Panc1 (cell line): ENCODE measurements around the gene ALDH4A1. TPM values are rescaled to one million over a fixed set of nuclear protein-coding genes. Genes with fewer than 3 reads are reported as not detected.

Experiments
- ATAC-seq: fragments of 200-7000 bp; cut with Tn5 transposase; 2 replicates; pipeline ENCODE4 v1.9.1; 2020; ENCODE audit warnings: mild to moderate bottlenecking, moderate library complexity
- BruUV-seq: library from RNA; stranded (reverse); fragments of 400-500 nt; replicated peaks from 2 replicates; lab custom pipeline; 2021; lab: Mats Ljungman, UMichigan
- CTCF ChIA-PET: fragments of 300-600 bp; sonication (Branson Sonifier 250); formaldehyde crosslinking; loops from one replicate; lab custom pipeline; 2022; ENCODE audit warnings: antibody characterized with exemption; lab: Charles Lee
- POLR2A ChIA-PET: fragments of 300-600 bp; sonication (Branson Sonifier 250); formaldehyde crosslinking; loops from one replicate; lab custom pipeline; 2022; ENCODE audit warnings: antibody characterized with exemption; lab: Charles Lee
- DNase-seq: peaks from one replicate; pipeline ENCODE4 v3.0.0-alpha.2; 2010; ENCODE audit warnings: low read depth, low spot score
- H3K27ac ChIP-seq: 2 replicates; pipeline ENCODE4 v1.5.1; 2011; ENCODE audit warnings: mild to moderate bottlenecking, low read length, inconsistent platforms
- H3K27me3 ChIP-seq: fragments of 200-500 bp; sonication (Bioruptor generic); 2 replicates; pipeline ENCODE4 v1.6.0; 2014; ENCODE audit warnings: low read length, inconsistent platforms; ENCODE audit not compliant: control insufficient read depth, insufficient read depth
- H3K36me3 ChIP-seq: fragments of 200-500 bp; sonication (Bioruptor generic); 2 replicates; pipeline ENCODE4 v1.5.1; 2014; ENCODE audit warnings: inconsistent platforms, mild to moderate bottlenecking, low read length, moderate library complexity; ENCODE audit not compliant: control insufficient read depth, insufficient read depth
- H3K4me1 ChIP-seq: 2 replicates; pipeline ENCODE4 v1.5.1; 2011; ENCODE audit warnings: inconsistent platforms, mild to moderate bottlenecking, low read length, moderate library complexity; ENCODE audit not compliant: control insufficient read depth, insufficient read depth
- H3K4me3 ChIP-seq, 2 experiments: 2 replicates each; pipeline ENCODE4 v1.5.1; 2011 to 2012; ENCODE audit warnings: low read depth in 2 of 2, low read length in 2 of 2, mild to moderate bottlenecking in 2 of 2, inconsistent platforms in 1 of 2, moderate library complexity in 1 of 2
- H3K9me3 ChIP-seq: fragments of 200-500 bp; sonication (Bioruptor generic); 2 replicates; pipeline ENCODE4 v1.5.1; 2014; ENCODE audit warnings: low read depth, mild to moderate bottlenecking, inconsistent platforms, low read length, moderate library complexity; ENCODE audit not compliant: control insufficient read depth, insufficient read depth
- CTCF ChIP-seq: fragments of 450-650 bp; IDR thresholded peaks from 2 replicates; pipeline ENCODE4 v1.5.1; 2017; ENCODE audit warnings: mild to moderate bottlenecking
- POLR2AphosphoS5 ChIP-seq: IDR thresholded peaks from 2 replicates; pipeline ENCODE4 v1.6.1; 2012; ENCODE audit warnings: mild to moderate bottlenecking, low read depth, low read length, moderate library complexity
- REST ChIP-seq, 2 experiments: IDR thresholded peaks; 2 replicates each; pipeline ENCODE4 v1.6.1; 2011 to 2012; ENCODE audit warnings: low read depth in 2 of 2, control low read depth in 1 of 2, low read length in 1 of 2, mild to moderate bottlenecking in 1 of 2, moderate library complexity in 1 of 2; ENCODE audit not compliant: insufficient read depth in 1 of 2
- SIN3A ChIP-seq: IDR thresholded peaks from 2 replicates; pipeline ENCODE4 v1.6.1; 2012; ENCODE audit warnings: low read depth, mild to moderate bottlenecking, low read length, moderate library complexity, borderline replicate concordance; ENCODE audit not compliant: insufficient read depth
- TCF7L2 ChIP-seq: IDR thresholded peaks from 2 replicates; pipeline ENCODE4 v1.6.1; 2011; ENCODE audit warnings: mild to moderate bottlenecking, low read depth, low read length, inconsistent platforms
- in situ Hi-C: cut with HindIII; loops from 2 replicates; pipeline ENCODE4 v1.10.0; 2016; ENCODE audit warnings: low sequenced_read_pairs, low pct_unique_long_range_greater_than_20kb
- intact Hi-C: fragments of 100-400 bp; cut with micrococcal nuclease; formaldehyde crosslinking; loops from one replicate; pipeline ENCODE4 v1.10.0; 2022; ENCODE audit not compliant: unreplicated experiment
- total RNA-seq: library from RNA; stranded (reverse); gene quantifications from one replicate; pipeline ENCODE4 v1.2.1, GENCODE V29; 2021; ENCODE audit not compliant: unreplicated experiment

Gene ALDH4A1
- total RNA-seq, 1 experiment from 2014 or later: 21.7 TPM

- H3K27ac ChIP-seq: peak overlapping the region; percentile 95
- H3K9me3 ChIP-seq: no peaks in the 10 kb centered on the region
- TF ChIP-seq CTCF: no peak
- TF ChIP-seq TCF7L2: no peak
- no peak for TF ChIP-seq REST (IDR thresholded peaks at IDR 0.05; ENCODE audit: insufficient read depth in 1 of 2, low read depth in 2 of 2, low read length in 1 of 2)
- TF ChIP-seq SIN3A: no peak
- TF ChIP-seq POLR2AphosphoS5: no peak
- ChIA-PET CTCF (interaction anchor here (1.5 kb wide), 1 partner anchor 11 kb away, joined by 7 read pairs; no protein-coding TSS in a partner anchor), POLR2A (interaction anchor here (0.6 kb wide), 1 partner anchor 309 kb away, joined by 3 read pairs; no protein-coding TSS in a partner anchor)
- intact Hi-C loops (loop anchor here (10.0 kb wide), 1 partner anchor 193 kb away; no protein-coding TSS in a partner anchor), in situ Hi-C loops (no loop called here)
- no TSS peak for BruUV-seq
- H3K4me1 ChIP-seq: peaks cover 30% of the 10 kb centered on the region
- peaks cover 4% of the 10 kb centered on the region; the same call in 1 of the 2 replicates for H3K36me3 ChIP-seq
- H3K27me3 ChIP-seq: no peaks in the 10 kb centered on the region
- ATAC-seq (peak; percentile 5), DNase-seq (no peak)
- H3K4me3 ChIP-seq: peak overlapping the region; percentile 81 to 93
Observed at GRCh38 chr1:18901952-18902522, 318 bp downstream of the ALDH4A1 start.

GRCh38 chr1:18901147-18901951 is 1.0 kb downstream of the ALDH4A1 start:
- TF ChIP-seq POLR2AphosphoS5 (no peak), REST (IDR thresholded peaks at IDR 0.05; ENCODE audit: insufficient read depth in 1 of 2, low read depth in 2 of 2, low read length in 1 of 2) (no peak)
- peaks cover 4% of the 10 kb centered on the region; the same call in 1 of the 2 replicates for H3K36me3 ChIP-seq
- peak overlapping the region; percentile 81 to 93 for H3K4me3 ChIP-seq
- ChIA-PET CTCF (interaction anchor here (0.6 to 0.9 kb wide), 2 partner anchors 72 to 151 kb away, joined by 6 to 9 read pairs; no protein-coding TSS in a partner anchor), POLR2A (interaction anchor here (0.6 kb wide), 1 partner anchor 1734 kb away, joined by 5 read pairs; no protein-coding TSS in a partner anchor)
- in situ Hi-C loops: no loop called here
- peaks cover 30% of the 10 kb centered on the region for H3K4me1 ChIP-seq
- DNase-seq (no peak), ATAC-seq (no peak)
- no peaks in the 10 kb centered on the region for H3K9me3 ChIP-seq
- intact Hi-C loops: loop anchor here (10.0 kb wide), 1 partner anchor 193 kb away; no protein-coding TSS in a partner anchor
- H3K27ac ChIP-seq: peak overlapping the region; percentile 95
- no peaks in the 10 kb centered on the region for H3K27me3 ChIP-seq
- BruUV-seq: TSS peak; percentile 44
